ENCODE data around the gene MRPL36.

MRPL36 gene

DNA sequence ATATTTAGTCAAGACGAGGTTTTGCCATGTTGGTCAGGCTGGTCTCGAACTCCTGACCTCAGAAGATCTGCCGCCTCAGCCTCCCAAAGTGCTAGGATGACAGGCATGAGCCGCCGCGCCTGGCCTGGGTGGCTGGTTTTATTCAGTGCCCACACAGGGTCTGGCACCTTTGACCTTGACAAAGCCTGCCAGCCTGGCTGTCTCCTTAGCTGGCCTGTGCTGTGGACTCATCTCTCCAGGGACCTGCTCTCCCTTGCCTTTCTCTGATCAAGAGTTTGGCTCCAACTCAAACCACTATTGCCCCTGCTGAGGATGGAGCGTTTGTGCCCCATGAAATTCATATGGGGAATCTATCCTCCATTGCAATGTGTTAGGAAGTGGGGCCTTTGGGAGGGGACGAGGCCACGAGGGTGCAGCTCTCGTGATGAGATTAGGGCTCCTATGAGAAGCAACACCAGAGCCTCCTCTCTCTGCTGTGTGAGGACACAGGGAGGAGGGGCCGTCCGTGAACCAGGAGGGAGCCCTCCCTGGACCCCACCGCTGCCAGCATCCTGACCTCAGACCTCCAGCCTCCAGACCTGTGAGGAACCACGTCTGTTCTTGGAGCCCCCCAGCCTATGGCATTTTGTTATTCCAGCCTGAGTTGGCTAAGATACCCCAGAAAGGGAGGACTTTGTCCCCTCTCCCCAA is 45.0 kb downstream of the MRPL36 start:
- H3K9me3 Mint-ChIP-seq, result no peaks in the 10 kb centered on the region
- no peak overlapping the region for H3K27ac Mint-ChIP-seq
- DNase-seq, result no peak
- no peak for ATAC-seq
- peaks cover 4% of the 10 kb centered on the region for H3K36me3 Mint-ChIP-seq (ENCODE audit: low read depth)
- H3K4me1 Mint-ChIP-seq, result no peaks in the 10 kb centered on the region
- H3K27me3 Mint-ChIP-seq, result peaks cover 4% of the 10 kb centered on the region
- H3K4me3 Mint-ChIP-seq, result no peak overlapping the region

DNA sequence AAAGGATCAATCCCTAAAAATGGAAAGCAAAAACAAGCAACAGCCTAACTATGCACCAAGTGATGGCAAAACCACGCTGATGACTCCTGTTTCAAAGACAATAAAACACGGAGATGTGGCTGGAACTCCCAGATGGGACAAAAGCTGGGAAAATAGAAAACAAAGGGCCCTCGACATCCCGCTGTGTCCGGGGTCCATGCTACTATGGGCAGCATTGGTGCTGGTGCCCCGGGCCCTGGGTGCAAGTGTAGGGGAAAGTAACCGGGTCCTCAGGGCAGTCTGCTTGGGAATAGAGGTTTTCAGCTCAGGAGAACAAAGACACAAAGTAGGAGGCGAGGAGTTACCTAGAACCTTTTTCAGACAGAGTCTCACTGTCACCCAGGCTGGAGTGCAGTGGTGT is 46.1 kb downstream of the MRPL36 start:
- no peak for ATAC-seq
- Mint-ChIP-seq H3K4me3 (no peak overlapping the region), H3K27ac (no peak overlapping the region), H3K9me3 (no peaks in the 10 kb centered on the region), H3K27me3 (peaks cover 2% of the 10 kb centered on the region), H3K4me1 (no peaks in the 10 kb centered on the region), H3K36me3 (ENCODE audit: low read depth) (peaks cover 3% of the 10 kb centered on the region)
- DNase-seq, result no peak

DNA sequence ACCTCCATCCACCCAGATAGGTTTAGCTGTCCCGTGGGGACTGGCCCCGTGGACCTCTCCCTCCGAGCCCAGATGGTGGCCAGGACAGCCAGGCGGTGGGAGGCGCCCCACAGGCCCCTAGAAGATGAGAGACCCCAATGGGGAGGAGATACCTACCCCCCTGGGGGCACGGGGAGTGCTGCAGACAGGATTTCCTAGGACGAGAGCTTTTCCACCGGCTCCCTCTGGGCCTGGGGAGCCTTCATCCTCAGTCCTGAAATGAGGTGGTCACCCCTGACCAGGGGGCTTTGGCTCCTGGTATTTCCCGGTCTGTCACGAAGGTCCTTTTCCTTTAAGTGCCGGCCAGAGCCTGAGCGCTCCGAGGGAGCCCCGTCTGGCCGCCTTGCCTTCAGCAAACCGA is 46.8 kb downstream of the MRPL36 start:
- no peaks in the 10 kb centered on the region for H3K4me1 Mint-ChIP-seq
- no peak for DNase-seq
- no peak overlapping the region for H3K27ac Mint-ChIP-seq
- H3K27me3 Mint-ChIP-seq, result peaks cover 2% of the 10 kb centered on the region
- no peak overlapping the region for H3K4me3 Mint-ChIP-seq
- H3K9me3 Mint-ChIP-seq, result no peaks in the 10 kb centered on the region
- no peaks in the 10 kb centered on the region for H3K36me3 Mint-ChIP-seq (ENCODE audit: low read depth)
- no peak for ATAC-seq

DNA sequence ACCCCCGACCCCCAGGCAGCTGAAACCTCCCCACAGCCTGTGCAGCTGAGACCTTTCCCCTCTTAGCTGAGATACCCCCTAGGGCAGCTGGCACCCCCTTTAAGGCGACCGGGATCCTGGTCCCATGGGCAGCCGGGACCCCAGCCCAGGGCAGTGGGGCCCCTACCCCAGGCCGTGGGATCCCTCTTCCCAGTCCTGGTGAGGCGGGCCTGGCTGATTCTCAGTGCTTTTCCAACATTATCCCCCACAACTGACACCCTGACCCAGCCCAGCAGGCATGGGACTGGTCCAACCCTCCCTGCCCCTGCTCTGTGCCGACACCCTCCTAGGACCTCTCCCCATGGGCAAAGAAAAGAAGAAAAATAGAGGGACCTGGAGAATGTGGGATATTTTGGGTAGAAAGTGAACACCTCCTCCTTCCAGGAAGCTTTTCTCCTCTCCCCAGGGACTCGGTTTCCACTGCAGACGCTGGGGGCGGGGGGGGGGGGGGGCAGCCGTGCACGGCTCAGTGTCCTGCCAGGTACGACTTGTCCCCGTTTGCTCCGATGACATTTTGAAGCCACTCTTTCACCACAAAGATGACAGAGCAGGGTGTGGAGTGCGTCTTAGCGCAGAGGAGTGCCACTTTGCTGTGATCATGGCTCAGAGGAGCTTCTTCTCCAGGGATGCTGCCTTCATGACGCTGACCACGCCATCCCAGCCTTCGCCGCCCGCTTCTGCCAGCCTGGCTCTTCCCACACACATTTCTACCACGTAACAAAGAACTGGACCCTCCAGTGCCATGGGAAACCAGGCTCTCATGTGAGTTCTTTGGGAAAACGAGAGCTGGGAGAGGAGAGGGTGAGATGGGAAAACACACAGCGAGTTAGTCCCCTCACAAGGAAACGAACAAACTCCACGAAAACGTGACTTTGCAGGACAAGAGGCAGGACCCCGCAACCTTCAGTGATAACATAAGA is 47.5 kb downstream of the MRPL36 start:
- no peak overlapping the region for H3K4me3 Mint-ChIP-seq
- peaks cover 2% of the 10 kb centered on the region for H3K27me3 Mint-ChIP-seq
- no peaks in the 10 kb centered on the region for H3K9me3 Mint-ChIP-seq
- H3K36me3 Mint-ChIP-seq (ENCODE audit: low read depth), result no peaks in the 10 kb centered on the region
- H3K27ac Mint-ChIP-seq, result no peak overlapping the region
- ATAC-seq, result no peak
- no peak for DNase-seq
- no peaks in the 10 kb centered on the region for H3K4me1 Mint-ChIP-seq

DNA sequence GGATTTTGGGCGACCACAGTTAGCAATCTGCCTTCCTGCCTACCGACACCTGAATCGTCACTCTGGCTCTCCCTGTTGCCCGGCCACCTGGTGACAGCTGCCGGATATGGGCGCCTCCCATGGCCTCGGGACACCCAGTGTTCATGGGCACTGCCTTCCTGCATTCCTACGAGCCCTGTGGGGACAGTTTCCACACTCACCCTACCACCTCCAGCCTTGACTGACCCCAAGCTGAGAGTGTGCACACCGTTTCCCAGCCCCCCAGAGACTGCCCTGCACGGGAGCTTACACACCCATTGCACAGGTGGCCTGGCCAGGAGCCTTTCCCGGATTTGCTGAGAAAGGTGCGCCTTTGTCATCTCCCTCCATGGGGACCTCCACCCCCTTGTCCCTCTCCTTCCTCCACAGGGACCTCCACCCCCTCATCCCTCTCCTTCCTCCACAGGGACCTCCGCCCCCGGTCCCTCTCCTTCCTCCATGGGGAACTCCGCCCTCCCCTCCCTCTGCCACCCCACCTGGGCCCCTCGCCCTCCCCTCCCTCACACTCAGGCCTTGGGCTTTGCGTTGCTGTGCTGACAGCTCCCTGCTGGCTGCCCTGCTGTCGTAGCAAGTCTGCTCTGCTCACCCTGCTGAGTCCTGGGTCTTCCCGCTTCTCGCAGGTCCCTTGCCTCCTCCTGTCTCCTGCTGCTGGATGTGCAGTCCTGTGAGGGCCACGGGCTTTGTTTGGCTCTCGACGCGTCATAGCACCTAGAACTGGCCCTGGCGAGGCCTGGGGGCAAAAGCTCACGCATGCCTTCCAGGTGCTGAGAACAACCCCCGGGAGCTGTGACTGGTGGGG is 48.4 kb downstream of the MRPL36 start:
- H3K36me3 Mint-ChIP-seq (ENCODE audit: low read depth), result no peaks in the 10 kb centered on the region
- DNase-seq, result no peak
- H3K9me3 Mint-ChIP-seq, result no peaks in the 10 kb centered on the region
- no peak for ATAC-seq
- no peak overlapping the region for H3K4me3 Mint-ChIP-seq
- H3K27ac Mint-ChIP-seq, result no peak overlapping the region
- H3K4me1 Mint-ChIP-seq, result no peaks in the 10 kb centered on the region
- H3K27me3 Mint-ChIP-seq, result peaks cover 2% of the 10 kb centered on the region

DNA sequence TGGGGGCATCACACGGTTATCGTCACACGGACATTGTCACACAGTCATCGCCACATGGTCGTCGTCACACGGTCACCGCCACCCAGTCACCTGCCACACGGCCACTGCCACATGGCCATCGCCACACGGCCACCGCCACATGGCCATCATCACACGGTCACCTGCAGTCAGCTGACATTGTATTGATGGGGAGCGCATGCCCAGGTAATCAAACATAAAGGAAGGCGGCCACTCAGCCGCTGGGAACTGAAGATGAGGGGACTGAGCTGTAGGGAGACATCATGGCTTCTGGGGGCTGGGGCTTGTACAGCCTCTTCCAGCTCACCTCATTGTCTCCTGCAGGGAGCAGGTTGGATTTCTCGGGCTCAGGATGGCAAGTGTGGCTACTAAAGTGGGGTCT is 49.2 kb downstream of the MRPL36 start:
- peaks cover 2% of the 10 kb centered on the region for H3K27me3 Mint-ChIP-seq
- no peak overlapping the region for H3K27ac Mint-ChIP-seq
- no peaks in the 10 kb centered on the region for H3K4me1 Mint-ChIP-seq
- H3K36me3 Mint-ChIP-seq (ENCODE audit: low read depth), result no peaks in the 10 kb centered on the region
- ATAC-seq (no peak), DNase-seq (no peak)
- H3K9me3 Mint-ChIP-seq, result no peaks in the 10 kb centered on the region
- H3K4me3 Mint-ChIP-seq, result no peak overlapping the region

DNA sequence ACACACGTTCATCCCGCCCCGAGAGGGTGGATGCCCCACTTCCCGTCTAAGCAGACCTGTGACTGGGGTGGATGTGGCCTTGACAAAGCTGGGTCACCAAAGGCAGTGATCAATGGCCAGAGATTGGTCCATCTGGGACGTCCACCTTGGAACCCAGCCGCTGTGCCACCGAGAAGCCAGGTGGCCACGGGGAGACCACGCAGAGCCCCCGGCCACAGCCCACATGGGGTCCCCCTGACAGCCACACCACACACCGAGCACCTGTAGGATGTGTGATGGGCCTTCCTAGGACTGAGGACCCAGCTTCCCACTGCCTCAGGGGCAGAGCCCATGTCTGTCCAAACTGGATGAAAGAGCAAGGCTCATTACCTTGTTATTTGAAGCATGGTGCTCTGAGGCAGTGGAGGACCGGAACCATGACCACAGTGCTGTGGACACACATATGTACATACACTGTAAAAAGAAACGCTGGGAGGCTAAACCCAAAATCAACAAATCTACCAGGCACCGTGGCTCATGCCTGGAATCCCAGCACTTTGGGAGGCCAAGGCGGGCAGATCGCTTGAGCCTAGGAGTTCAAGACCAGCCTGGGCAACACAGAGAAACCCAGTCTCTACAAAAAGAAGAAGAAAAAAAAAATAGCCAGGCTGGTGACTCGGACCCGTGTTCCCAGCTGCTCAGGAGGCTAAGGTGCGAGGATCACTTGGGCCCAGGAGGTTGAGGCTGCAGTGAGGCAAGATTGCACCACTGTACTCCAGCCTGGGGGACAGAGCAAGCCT is 50.1 kb downstream of the MRPL36 start:
- no peaks in the 10 kb centered on the region for H3K36me3 Mint-ChIP-seq (ENCODE audit: low read depth)
- H3K9me3 Mint-ChIP-seq, result no peaks in the 10 kb centered on the region
- no peak for DNase-seq
- no peak for ATAC-seq
- no peak overlapping the region for H3K27ac Mint-ChIP-seq
- peaks cover 2% of the 10 kb centered on the region for H3K27me3 Mint-ChIP-seq
- no peaks in the 10 kb centered on the region for H3K4me1 Mint-ChIP-seq
- no peak overlapping the region for H3K4me3 Mint-ChIP-seq

DNA sequence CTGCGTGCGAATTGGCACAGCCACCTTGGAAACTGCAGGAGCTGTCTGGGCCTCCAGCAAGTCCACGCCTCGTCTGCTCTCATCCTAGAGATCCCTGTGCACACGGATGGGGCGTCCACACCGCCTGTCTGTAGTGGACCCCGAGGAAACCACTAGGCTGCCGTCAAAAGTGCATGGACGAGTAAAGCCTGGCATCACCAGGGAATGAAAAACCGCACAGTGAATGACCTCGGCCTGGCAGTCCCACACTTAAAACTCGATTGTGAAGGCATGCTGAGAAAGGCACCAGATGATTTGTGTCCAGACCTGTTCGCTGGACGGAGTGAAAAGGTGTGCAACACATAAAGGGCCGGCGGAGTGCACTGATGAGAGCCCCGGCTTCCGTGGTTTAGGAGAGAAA is 50.8 kb downstream of the MRPL36 start:
- no peak overlapping the region for H3K4me3 Mint-ChIP-seq
- DNase-seq (no peak), ATAC-seq (no peak)
- H3K27ac Mint-ChIP-seq, result no peak overlapping the region
- no peaks in the 10 kb centered on the region for H3K36me3 Mint-ChIP-seq (ENCODE audit: low read depth)
- H3K27me3 Mint-ChIP-seq, result peaks cover 2% of the 10 kb centered on the region
- no peaks in the 10 kb centered on the region for H3K4me1 Mint-ChIP-seq
- no peaks in the 10 kb centered on the region for H3K9me3 Mint-ChIP-seq
